Sciatic nerve (tissue), 1 donor: ENCODE data around the gene LYSMD3. TPM values are rescaled to one million over a fixed set of nuclear protein-coding genes. Genes with fewer than 3 reads are reported as not detected.

Experiments
- total RNA-seq: library from RNA; stranded (reverse); fragmentation: NEBNext Ultra II Directional; extraction: Animal tissue kit (Norgen Biotek cat#: 25700); gene quantifications from one replicate; pipeline ENCODE4 v1.2.1, GENCODE V29; 2021
- donor health status: DM: no; HTN: no; CAD: no.

Gene LYSMD3
- total RNA-seq, 1 donor from 2014 or later: 23.7 TPM

Other genes starting within 250 kb of the LYSMD3 start
- 29.7 TPM for gene CETN3, start 119.8 kb downstream of the LYSMD3 start, total RNA-seq
- gene MBLAC2, start 54.8 kb downstream of the LYSMD3 start, total RNA-seq: 8.0 TPM
- 5.6 TPM for gene POLR3G, start 54.7 kb downstream of the LYSMD3 start, total RNA-seq
- 1.7 TPM for gene ADGRV1, start 29.2 kb upstream of the LYSMD3 start, total RNA-seq